GM18873 (cell line): Measurements from ENCODE around the gene MAG.

Experiments used
- ATAC-seq: cut with Tn5 transposase; IDR thresholded peaks from one replicate; pipeline ENCODE4 v1.9.1; 2021; ENCODE audit warnings: mild to moderate bottlenecking, moderate library complexity, moderate number of reproducible peaks; ENCODE audit not compliant: unreplicated experiment, low FRiP score

Gene MAG

DNA sequence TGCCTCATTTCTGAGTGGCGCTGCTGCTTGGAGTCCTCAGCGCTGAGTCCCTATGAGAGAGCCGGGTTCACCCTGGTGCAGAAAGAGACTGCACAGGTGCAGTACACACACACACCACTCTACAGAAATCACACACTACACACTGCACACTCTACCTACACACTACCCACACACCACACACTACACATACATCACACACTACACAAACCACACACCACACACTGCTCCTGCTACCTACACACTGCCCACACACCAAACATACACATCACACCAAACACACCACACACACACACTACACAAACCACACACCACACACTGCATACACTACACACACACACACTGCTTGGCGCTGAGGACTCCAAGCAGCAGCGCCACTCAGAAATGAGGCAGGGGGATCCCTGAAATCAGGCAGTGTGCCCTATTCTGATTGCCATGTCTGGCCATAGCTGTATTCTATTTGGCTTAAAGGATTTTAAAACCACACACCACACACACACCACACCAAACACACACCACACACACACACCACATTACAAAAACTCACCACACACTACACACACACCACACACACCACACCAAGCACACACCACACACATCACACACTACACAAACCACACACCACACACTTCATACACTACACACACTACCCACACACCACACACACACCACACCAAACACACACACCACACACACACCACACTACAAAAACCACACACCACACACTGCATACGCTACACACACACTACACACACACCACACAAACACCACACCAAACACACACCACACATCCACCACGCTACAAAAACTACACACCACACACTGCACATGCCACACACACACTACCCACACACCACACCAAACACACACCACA, 4.9 kb downstream of the MAG start:
- ATAC-seq, result no peak

DNA sequence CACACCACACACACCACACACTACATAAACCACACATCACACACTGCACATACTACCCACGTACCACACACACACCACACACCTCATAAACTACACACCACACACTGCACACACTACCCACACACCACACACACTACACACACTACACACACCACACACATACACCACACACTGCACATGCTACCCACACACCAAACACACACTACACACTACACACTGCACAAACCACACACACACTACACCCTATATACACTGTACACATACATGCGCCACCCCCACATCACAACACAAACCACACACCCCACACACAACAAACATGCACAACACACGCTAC, 5.5 kb downstream of the MAG start:
- ATAC-seq, result no peak

DNA sequence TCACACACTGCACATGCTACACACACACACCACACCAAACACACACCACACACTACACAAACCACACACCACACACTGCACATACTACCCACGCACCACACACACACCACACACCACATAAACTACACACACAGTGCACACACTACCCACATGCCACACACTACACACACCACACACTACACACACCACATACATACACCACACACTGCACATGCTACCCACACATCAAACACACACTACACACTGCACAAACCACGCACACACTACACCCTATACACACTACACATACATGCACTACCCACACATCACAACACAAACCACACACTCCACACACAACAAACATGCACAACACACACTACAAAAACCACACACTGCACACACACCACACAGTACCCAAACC, 6.0 kb downstream of the MAG start:
- ATAC-seq, result no peak

DNA sequence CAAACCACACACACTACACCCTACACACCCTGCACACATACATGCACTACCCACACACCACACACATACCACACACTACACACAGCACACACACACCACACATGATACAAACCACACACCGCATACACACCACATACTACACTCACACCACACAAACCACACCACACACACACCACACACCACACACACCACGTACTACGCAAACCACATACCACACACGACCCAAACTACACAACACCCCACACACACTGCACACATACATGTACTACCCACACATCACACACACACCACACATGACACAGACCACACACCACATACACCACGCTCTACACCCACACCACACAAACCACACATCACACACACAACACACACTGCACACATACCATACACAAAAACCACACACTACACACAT, 6.6 kb downstream of the MAG start:
- no peak for ATAC-seq

DNA sequence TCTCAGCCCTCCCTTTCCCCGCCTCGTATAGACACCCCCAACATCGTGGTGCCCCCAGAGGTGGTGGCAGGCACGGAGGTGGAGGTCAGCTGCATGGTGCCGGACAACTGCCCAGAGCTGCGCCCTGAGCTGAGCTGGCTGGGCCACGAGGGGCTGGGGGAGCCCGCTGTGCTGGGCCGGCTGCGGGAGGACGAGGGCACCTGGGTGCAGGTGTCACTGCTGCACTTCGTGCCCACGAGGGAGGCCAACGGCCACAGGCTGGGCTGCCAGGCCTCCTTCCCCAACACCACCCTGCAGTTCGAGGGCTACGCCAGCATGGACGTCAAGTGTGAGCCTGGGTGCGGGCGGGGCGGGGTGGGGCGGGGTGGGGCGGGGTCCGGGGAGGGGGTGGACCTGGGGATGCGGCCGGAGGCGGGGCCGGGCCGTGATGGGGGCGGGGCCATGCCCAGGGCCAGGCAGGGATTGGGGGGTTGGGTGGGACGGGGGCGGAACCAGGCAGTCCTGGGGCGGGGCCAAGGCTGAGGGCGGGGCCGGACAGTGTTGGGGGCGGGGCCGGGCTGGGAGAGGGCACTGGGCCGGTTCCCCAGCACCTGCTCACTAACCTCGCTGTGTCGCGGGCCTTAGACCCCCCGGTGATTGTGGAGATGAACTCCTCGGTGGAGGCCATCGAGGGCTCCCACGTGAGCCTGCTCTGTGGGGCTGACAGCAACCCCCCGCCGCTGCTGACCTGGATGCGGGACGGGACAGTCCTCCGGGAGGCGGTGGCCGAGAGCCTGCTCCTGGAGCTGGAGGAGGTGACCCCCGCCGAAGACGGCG, 7.8 kb downstream of the MAG start:
- ATAC-seq, result no peak

DNA sequence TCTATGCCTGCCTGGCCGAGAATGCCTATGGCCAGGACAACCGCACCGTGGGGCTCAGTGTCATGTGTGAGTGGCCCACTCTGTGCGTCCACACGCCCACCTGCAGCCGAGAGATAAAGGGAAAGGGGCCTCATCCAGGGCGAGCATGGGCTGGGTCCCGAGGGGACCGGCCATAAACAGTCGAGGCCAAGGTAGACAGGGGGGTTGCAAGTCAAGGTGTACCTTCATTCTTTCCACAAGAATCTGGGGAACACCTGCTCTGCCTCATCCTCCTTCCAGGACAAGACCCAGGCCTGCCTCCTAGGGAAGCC, 8.3 kb downstream of the MAG start:
- no peak for ATAC-seq

DNA sequence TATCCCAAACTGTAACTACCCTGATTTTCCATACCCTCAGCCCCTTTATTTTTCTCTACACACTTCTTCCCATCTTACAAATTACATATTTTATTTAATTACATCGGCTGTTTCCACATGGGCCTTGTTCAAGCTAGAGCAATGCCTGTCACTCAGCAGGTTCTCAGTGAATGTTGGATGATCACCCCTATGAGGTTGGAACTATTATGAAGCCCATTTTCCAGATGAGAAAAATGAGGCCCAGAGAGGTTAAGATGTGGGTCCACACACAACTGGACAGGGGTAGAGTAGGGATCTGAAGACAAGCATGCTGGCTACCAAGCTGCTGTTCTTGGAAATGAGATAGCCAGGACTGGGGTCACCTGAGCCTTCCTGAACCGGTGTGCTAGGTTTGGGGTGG, 10.0 kb downstream of the MAG start:
- ATAC-seq, result no peak

DNA sequence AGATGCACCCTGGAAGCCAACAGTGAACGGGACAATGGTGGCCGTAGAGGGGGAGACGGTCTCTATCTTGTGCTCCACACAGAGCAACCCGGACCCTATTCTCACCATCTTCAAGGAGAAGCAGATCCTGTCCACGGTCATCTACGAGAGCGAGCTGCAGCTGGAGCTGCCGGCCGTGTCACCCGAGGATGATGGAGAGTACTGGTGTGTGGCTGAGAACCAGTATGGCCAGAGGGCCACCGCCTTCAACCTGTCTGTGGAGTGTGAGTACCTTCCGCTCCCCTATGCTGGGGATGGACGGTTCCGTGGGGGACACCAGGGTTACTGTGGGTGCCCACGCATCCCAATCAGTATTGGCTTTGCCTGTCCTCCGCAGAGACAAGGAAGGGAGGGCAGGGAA, 10.5 kb downstream of the MAG start:
- ATAC-seq, result no peak

DNA sequence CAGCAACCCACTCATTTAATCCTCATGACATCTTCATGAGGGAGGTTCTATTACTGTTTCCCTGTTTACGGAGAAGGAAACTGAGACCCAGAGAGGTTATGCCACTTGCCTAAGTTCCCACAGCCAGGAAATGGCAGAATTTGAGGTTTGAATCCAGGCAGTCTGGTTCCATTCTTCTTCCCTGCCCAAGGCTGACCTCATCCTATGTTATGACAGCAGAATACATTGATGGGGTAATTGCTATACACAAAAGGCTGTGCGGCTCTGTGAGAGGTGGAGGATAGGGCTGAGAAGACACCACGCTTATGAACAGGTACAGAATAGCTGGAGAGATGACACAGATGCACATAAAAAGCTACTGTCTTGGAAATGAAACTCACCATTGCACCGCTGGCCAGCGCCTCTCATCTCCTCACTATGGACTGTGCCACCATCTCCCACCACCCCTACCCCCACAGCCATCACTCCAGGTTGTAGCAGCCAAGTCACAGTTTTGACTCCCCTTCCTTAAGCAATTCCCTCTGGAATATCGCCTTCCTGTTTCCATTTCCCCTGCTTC, 11.5 kb downstream of the MAG start:
- no peak for ATAC-seq

DNA sequence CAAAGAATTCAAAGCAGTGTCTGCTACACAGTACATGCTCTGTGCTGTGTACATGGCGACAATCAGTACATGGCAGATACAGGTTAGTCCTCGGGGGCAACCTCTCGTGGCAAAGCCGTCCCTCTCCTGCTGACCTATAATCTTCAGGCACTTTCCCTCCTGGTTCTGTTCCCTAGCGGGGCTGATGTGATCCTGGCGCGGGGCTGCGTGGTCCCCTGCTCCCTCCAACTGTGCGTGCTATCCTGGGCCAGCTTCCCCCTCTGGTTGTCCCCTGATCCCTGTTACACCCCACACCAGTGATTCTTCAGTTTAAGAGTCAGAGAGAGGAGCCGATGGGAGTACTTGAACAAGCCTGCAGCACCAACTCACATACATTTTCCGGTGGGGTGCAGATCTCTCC, 12.1 kb downstream of the MAG start:
- no peak for ATAC-seq

DNA sequence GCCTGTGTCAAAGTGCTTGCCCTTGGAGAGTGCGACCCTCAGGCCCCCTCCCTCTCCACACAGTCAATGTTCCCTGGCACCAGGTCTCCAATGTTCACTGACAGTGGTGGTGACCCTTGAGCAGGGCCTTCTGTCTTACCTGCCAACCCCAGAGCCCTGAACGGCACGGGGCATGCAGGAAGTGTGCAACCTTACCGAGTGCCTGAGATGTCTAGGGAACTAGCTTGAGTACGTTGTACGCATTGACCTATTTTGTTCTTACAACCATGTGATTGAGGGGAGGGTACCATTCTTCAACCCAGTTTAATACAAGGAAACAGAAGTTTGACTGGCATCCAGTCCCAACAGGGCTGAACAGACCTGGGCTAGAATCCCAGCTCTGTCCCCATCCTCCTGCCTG, 13.2 kb downstream of the MAG start:
- ATAC-seq, result no peak

DNA sequence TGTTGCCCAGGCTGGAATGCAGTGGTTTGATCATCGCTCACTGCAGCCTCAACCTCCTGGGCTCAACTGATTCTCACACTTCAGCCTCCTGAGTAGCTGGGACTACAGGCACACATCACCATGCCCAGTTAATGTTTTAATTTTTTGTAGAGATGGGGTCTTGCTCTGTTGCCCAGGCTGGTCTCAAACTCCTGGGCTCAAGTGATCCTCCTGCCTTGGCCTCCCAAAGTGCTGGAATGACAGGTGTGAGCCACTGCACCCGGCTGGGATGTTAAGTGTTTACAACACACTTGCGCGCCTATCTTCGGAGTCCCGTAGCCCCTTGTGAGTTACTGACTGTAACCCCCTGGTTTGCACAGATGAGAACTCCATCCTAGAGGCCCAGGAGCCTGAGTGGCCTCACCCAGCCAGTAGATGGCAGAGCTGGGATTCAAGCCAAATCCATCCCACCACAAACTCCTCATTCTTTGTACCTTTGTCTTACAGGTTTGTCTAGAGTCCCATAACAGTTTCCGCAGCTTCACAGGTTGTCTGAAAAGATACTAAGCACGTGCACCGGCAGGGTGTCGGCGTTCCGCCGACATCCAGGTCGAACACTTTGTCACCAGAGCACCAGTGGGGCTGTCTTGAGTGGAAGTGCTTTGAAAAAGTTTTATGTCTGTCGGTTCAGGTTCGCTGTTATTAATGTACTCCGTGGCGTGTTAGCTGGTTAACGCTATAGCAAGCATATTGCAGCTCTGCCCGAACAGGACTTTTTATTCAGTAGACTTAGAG, 14.7 kb downstream of the MAG start:
- no peak for ATAC-seq

DNA sequence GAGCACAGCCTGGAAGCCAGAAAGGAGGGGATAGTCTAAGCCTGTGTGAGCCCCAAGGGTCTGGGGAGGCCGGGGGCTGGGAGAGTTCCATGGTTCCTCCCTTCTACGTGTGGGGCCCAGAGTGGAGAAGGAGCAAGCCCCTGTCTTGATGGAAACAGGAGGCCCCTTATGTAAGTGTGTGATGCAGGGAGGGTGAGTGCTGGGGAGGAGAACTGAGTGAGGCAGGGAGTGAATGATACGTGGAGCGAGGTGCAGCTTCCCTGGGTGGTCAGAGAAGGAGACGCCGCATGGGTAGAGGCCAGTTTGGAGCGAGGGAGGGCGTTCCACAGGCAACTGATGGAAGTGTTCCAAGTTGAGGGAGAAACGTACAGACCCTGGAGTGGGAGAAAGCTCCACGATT, 16.0 kb downstream of the MAG start:
- no peak for ATAC-seq

DNA sequence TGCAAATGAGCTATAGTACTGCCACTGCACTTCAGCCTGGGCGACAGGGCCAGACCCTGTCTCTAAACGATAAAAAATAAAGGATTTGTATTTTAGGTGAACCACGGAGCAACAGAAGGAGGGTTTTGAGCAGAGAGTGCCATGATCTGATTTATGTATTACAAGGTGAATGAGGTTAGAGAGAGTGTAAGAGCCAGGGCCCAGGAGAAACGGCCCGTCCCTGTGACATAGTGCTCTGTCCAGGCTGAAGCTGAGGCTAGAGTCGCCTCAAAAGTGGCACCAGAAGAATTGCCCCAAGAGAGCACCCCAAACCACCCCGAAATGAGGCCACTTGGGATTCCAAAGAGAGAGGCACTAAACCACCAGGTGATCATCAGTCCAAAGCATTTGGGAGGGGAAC, 16.9 kb downstream of the MAG start:
- ATAC-seq, result no peak

DNA sequence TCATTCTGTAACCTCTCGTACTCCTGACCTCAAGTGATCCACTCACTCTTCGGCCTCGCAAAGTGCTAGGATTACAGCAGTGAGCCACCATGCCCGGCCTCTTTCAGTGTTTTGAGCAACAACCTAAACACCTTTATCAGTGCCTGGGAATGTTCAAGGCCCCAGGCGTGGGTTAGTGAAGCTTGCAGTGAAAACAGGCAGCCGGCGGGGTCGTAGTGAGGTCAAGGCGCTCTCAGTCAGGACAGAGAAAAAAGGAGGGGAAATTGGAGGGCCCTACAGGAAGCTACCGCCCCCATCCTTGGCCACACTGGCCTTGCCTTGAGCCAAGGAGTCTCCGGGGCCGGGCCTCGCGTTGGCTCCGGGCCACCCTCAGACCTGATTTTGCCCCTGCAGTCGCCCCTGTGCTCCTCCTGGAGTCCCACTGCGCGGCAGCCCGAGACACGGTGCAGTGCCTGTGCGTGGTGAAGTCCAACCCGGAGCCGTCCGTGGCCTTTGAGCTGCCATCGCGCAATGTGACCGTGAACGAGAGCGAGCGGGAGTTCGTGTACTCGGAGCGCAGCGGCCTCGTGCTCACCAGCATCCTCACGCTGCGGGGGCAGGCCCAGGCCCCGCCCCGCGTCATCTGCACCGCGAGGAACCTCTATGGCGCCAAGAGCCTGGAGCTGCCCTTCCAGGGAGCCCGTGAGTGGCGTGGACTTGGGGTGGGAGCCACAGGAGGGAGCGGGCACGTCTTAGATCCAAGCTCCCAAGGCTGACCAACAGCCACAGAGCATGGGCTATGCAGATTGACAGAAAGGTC, 17.7 kb downstream of the MAG start:
- no peak for ATAC-seq

DNA sequence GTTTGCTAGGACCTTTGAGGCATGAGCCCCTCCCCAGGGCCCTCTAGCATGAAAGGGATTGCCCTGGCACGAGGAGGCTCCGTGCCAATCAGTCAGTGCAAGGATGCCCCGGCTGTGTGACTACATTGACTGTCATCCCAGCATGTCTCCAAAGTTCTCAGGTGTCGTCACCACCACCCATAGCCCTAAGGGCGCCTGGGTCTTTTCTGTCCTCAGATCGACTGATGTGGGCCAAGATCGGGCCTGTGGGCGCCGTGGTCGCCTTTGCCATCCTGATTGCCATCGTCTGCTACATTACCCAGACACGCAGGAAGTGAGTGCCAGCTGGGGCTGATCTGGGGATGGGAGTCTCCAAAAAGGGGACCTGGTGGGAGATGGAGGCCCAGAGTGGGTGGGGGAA, 18.4 kb downstream of the MAG start:
- no peak for ATAC-seq

DNA sequence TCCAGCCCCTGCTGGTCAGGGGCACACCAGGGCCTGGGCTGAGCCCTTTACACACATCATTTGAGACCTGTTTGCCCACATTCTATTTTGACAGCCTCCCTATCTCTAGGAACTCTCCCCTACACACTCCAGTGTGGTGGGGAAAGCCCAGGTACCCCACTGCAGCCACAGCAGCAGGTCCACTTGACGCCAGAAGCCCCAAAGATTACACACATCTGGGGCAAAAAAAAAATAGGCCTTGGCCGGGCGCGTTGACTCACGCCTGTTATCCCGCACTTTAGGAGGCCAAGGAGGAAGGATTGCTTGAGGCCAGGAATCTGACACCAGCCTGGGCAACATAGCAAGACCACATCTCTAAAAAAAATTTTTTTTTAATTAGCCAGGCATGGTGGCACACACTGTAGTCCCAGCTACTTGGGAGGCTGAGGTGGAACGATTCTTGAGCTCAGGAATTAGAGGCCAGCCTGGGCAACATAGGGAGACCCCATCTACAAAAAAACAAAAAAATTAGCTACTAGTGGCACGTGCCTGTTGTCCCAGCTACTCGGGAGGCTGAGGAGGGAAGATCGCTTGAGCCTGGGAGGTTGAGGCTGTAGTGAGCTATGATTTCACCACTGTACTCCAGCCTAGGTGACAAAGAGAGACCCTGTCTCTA, 19.0 kb downstream of the MAG start:
- ATAC-seq, result no peak

DNA sequence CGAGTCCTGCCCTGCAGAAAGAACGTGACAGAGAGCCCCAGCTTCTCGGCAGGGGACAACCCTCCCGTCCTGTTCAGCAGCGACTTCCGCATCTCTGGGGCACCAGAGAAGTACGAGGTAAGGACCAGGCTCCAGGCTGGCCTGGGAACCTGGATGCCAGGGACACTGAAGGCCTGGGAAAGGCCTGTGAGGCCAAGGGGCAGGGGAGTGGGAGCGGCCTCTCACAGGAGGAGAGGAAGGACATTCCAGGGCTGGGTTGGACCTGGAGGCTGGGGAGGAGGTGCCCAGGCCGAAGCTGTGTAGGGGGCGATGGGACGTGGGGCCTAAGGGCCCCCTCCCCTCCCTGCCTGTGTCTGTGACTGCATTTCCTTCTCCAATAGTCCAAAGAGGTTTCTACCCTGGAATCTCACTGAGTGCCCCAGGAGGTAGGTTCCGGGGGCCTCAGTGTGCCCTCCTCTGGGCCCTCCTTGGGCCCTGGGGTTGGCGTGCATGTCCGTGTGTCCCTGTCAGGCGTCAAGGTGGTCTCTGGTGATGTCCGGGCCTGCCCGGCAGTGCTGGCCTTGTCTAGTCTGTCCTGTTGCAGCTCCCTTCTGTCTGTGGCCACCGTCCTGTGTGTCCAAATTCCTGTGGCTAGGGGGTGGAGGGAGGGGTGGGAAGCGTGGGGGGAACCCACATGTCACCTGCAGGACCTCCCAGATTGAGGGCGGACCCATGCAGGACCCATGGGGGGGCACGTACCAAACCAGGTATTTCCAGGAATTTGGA, 20.1 kb downstream of the MAG start:
- ATAC-seq, result no peak

DNA sequence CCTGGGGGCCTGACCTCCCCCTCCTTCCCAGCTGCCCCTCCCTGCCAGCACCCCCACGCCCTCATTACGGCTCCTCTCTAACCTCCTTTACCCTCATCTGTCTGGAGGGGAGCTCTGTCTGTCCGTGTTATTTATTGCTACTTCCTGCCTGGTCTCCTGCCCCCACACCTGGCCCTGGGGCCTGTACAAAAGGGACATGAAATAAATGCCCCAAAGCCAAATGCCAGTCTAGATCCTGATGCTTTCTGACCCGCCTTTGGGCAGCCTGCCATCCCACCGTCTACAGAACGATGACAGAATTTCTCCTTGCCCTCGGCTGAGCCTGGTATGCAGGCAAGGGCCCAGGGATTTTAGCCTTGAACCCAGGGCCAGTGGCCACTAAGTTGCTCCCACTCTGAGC, 21.6 kb downstream of the MAG start:
- no peak for ATAC-seq
